ENCODE data around the gene PRKACA. TPM values are rescaled to one million over a fixed set of nuclear protein-coding genes. Genes with fewer than 3 reads are reported as not detected.

The PRKACA gene
- total RNA-seq, 1 donor from 2014 or later = 28.0 TPM

DNA sequence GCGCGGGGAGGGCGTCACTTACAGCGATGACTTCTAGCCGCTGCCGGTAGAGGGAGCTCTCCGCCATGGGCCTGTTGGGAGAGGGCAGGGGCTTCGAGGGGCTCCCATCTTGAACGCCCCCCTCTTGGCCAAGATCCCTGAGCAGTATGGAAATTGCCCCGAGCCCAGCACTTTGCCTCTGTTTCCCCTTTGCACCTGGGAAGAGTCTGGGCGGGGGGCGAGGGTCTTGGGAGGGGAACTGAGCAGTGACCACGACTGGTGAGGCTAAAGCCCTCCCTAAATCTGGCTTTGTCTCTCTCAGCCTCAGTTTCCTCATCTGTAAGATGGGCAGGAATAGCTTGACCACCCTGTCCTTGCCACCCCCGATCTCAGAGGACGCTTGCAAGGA, 58.5 kb downstream of the PRKACA start:
- no peak for DNase-seq (ENCODE audit: extremely low spot score in 2 of 2)
- TF ChIP-seq POLR2AphosphoS5 (IDR thresholded peaks at IDR 0.05; ENCODE audit: insufficient read depth in 1 of 2, low read depth in 1 of 2) (no peak), POLR2A (IDR thresholded peaks at IDR 0.05) (no peak)
- TF ChIP-seq, protein P1, sequence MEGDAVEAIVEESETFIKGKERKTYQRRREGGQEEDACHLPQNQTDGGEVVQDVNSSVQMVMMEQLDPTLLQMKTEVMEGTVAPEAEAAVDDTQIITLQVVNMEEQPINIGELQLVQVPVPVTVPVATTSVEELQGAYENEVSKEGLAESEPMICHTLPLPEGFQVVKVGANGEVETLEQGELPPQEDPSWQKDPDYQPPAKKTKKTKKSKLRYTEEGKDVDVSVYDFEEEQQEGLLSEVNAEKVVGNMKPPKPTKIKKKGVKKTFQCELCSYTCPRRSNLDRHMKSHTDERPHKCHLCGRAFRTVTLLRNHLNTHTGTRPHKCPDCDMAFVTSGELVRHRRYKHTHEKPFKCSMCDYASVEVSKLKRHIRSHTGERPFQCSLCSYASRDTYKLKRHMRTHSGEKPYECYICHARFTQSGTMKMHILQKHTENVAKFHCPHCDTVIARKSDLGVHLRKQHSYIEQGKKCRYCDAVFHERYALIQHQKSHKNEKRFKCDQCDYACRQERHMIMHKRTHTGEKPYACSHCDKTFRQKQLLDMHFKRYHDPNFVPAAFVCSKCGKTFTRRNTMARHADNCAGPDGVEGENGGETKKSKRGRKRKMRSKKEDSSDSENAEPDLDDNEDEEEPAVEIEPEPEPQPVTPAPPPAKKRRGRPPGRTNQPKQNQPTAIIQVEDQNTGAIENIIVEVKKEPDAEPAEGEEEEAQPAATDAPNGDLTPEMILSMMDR (IDR thresholded peaks at IDR 0.05) = peak in 1 of 3 experiments; percentile 20
- Histone ChIP-seq H3K27ac (no peak overlapping the region), H3K9me3 (no peaks in the 10 kb centered on the region), H3K36me3 (no peaks in the 10 kb centered on the region), H3K4me1 (peaks cover 12% of the 10 kb centered on the region), H3K4me3 (no peak overlapping the region), H3K27me3 (no peaks in the 10 kb centered on the region)
- intact Hi-C loops (cut with DNase I) = no loop called here

DNA sequence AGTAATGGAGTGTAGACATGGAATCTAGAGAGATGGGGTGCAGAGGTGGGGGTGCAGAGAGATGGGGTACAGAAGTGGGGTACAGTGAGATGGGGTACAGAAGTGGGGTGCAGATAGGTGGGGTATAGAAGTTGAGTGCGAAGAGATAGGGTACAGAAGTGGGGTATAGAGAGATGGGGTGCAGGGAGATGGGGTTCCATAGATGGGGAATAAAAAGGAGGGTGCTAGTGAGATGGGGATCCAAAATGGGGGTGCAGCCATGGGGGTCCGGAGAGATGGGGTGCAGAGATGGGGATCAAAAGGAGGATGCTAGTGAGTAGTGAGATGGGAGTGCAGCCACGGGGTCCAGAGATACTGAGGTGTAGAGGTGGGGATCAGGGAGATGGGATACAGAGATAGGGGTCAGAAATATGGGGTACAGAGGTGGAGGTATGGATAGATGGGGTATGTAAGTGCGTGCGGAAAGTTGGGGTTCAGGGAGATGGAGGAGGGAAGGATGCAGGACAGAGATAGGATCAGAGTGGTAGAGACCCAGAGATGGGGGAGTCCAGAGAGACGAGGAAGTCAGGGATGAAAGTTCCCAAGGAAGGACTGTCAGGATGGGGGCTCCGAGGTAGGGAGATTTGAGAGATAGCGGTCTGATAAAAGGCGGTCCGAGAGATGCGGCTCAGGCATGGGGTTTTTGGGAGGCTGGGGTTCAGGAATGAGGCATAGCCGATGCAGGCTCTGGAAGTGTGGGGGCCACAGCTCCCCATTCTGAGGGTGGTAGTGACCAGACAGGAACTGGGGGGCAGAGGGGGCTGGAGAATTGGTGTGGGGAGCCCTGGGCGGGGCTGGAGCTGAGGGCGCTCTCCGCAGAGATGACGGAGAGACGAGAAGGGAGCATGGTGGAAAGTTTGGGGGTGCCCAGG, 59.1 kb downstream of the PRKACA start:
- no peaks in the 10 kb centered on the region for H3K36me3 ChIP-seq
- no peak overlapping the region for H3K27ac ChIP-seq
- H3K4me1 ChIP-seq = peaks cover 12% of the 10 kb centered on the region
- TF ChIP-seq POLR2AphosphoS5 (IDR thresholded peaks at IDR 0.05; ENCODE audit: insufficient read depth in 1 of 2, low read depth in 1 of 2) (no peak), POLR2A (IDR thresholded peaks at IDR 0.05) (no peak)
- TF ChIP-seq, protein P1 (IDR thresholded peaks at IDR 0.05) = no peak
- intact Hi-C loops (cut with DNase I) = no loop called here
- peak overlapping the region; percentile 50 to 59 for H3K4me3 ChIP-seq
- no peaks in the 10 kb centered on the region for H3K27me3 ChIP-seq
- no peaks in the 10 kb centered on the region for H3K9me3 ChIP-seq
- DNase-seq (ENCODE audit: extremely low spot score in 2 of 2) = no peak

DNA sequence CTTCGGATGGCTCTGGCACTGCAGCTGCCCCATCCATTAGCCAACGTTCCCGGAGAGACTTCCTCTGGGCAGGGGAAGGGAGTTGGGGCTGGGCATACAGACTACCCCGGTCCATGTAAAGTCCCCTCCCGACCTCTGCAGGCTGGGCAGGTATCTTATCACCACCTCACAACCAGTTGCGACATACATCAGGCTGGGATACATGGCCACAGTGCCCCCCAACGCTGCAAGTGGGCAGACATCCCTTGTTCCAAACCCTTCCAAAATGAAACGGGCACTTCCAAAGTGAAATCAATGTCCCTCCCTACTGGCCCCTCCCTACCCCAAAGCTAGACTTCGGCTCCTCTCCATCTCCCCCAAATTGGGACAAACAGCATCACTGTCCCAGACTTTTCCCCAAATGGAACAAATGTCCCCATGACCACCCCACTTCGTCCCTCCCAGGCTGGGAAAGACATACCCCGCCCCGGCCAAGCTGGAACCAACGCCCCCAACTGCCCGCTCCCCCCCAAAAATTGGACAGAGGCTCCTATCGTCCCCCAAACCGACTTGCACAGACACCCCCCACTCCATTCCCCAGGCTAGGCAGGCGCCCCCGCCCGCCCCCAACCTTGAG, 60.7 kb downstream of the PRKACA start:
- Histone ChIP-seq H3K27me3 (no peaks in the 10 kb centered on the region), H3K27ac (peak overlapping the region; percentile 55), H3K4me3 (peak overlapping the region; percentile 50 to 59), H3K4me1 (peaks cover 12% of the 10 kb centered on the region), H3K36me3 (no peaks in the 10 kb centered on the region), H3K9me3 (no peaks in the 10 kb centered on the region)
- DNase-seq (ENCODE audit: extremely low spot score in 2 of 2) = no peak
- no peak for TF ChIP-seq POLR2A (IDR thresholded peaks at IDR 0.05)
- TF ChIP-seq POLR2AphosphoS5 (IDR thresholded peaks at IDR 0.05; ENCODE audit: insufficient read depth in 1 of 2, low read depth in 1 of 2) = no peak
- TF ChIP-seq, protein P1 (IDR thresholded peaks at IDR 0.05) = no peak
- intact Hi-C loops (cut with DNase I) = no loop called here

DNA sequence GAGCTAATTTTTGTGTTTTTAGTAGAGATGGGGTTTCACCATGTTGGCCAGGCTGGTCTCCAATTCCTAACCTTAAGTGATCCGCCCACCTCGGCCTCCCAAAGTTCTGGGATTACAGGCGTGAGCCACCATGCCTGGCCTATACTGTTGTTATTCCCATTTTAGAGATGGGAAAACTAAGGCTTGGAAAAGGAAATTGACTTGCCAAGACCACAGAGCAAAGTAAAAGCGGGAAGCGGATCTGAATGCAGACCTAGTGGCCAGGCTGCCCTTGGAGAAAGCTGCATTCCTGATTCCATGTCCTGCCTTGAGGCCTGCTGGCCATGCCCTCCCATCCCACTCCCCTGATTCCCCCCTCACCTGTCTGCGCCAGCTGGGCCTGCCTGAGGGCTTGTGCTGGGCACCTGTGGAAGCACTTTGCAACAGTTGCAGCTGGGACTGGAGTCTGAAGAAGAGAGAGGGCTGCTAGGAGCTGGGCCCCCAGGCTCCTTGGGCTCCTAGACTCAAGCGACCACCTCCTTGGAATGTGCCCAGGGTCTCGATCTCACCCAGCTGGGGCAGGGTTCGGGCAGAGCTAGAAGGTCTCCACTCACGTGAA, 61.4 kb downstream of the PRKACA start:
- H3K27ac ChIP-seq = no peak overlapping the region
- no peaks in the 10 kb centered on the region for H3K36me3 ChIP-seq
- intact Hi-C loops (cut with DNase I) = no loop called here
- no peaks in the 10 kb centered on the region for H3K9me3 ChIP-seq
- DNase-seq (ENCODE audit: extremely low spot score in 2 of 2) = no peak
- no peaks in the 10 kb centered on the region for H3K27me3 ChIP-seq
- TF ChIP-seq, protein P1 (IDR thresholded peaks at IDR 0.05) = no peak
- no peak overlapping the region for H3K4me3 ChIP-seq
- H3K4me1 ChIP-seq = peaks cover 12% of the 10 kb centered on the region

All from vagina (tissue), 2 donors.